ENCODE results near the gene ALDH16A1.

Gene ALDH16A1

GRCh38 chr19:49488863-49489537, 36.0 kb downstream of the ALDH16A1 start:
- DNase-seq (ENCODE audit: low spot score) = no peak

DNA sequence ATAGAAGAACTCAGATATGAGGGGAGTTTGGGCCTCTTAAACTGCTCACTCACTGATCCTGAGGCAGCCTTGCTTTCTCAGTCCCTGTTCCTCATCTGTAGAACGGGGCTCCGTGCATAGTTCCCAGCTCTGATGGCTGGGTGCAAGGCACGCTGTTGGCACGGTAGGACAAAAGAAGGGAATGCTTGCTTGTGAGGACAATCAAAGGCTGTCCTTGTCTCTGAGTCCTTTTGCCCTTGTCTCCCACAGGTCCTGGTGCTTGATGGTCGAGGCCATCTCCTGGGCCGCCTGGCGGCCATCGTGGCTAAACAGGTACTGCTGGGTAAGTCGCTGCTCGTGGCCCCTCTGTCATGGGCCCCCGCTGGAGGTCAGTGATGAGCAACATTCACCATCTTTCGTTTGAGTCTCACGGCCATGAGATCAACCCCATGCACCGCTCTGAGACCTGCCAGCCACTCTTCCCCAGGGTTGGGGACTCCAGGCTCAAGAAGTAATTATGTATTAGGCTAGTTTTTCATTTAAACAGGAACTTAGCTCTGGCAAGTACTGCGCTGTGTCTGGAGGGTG, 36.7 kb downstream of the ALDH16A1 start:
- no peak for DNase-seq (ENCODE audit: low spot score)

DNA sequence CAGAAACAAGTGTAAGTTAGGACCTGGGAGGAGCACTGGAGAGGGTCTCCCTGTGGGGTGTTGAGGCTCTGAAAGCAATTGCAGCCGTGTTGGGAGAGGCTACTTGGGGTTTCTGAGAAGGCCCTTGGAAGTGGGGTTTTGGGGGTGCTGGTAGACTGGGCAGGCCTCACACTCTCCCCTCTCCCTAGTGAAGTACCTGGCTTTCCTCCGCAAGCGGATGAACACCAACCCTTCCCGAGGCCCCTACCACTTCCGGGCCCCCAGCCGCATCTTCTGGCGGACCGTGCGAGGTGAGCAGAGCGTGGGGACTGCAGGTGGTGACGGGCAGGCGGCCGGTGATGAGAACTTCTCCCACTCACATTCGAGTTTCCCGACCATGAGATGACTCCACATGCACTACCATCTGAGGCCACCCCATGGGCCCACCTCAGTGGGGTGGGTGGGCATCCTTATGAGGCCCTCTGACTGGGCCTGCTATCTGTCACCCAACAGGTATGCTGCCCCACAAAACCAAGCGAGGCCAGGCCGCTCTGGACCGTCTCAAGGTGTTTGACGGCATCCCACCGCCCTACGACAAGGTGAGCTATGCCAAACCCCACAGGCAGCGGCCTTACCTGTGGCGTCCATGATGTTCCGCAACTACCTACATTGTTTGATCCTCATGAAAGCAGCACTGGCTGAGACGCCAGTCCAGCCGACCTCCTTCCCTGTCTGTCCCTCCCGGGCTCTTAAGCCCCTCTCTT, 37.4 kb downstream of the ALDH16A1 start:
- no peak for DNase-seq (ENCODE audit: low spot score)

DNA sequence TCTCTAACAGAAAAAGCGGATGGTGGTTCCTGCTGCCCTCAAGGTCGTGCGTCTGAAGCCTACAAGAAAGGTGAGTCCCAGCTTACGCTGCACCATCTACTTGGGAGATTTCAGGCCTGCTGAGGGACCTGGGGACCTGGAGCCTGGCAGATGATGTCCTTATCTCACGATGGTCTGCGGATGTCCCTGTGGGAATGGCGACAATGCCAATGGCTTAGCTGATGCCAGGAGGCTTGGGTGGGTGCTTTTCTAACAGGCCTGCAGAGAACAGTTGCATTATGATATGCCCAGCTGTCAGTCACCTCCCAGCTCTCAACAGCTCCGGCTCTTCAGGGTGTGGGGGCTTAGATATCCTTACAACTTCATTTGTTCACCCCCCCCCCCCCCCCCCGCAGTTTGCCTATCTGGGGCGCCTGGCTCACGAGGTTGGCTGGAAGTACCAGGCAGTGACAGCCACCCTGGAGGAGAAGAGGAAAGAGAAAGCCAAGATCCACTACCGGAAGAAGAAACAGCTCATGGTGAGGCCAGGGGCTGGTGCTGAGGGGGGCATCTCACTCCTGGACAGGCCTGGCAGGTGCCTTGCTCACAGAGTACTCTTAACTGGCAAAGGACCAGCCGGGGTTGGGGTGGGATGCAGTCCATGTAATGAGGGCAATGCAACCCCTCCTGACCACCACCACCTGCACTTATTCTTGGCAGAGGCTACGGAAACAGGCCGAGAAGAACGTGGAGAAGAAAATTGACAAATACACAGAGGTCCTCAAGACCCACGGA, 38.2 kb downstream of the ALDH16A1 start:
- DNase-seq (ENCODE audit: low spot score) = no peak

GRCh38 chr19:49491804-49492572, 39.0 kb downstream of the ALDH16A1 start:
- no peak for DNase-seq (ENCODE audit: low spot score)

GRCh38 chr19:49492573-49493405, 39.8 kb downstream of the ALDH16A1 start:
- no peak for DNase-seq (ENCODE audit: low spot score)

- DNase-seq (ENCODE audit: low spot score) = no peak
Observed at GRCh38 chr19:49496574-49497008, 43.6 kb downstream of the ALDH16A1 start.

DNA sequence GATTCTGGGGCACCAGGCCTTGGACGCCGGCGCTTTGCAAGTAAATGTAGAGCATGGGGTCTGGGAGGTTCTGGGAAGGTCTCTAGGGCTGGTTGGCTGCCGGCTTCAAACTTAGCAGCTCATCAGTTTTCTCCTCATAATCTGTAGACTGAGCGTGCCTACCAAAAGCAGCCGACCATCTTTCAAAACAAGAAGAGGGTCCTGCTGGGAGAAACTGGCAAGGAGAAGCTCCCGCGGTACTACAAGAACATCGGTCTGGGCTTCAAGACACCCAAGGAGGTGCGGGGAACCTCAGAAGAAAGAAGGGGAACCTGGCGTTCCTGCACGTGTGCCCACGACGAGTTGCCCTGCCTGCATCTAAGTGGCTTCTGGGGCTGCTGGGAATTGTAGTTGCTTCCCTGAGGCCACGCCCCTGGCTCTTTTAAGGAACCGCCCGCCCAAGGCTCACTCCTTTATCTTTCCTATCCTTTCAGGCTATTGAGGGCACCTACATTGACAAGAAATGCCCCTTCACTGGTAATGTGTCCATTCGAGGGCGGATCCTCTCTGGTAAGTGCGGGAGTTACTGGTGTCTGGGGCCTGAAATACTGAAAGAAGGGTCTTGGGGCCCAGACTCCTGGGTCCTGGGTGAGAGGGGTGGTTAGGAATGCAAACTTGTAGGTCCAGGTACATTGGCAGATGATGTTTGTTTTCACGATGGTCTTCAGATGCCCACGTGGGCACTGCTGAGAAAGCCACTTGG, 44.2 kb downstream of the ALDH16A1 start:
- DNase-seq (ENCODE audit: low spot score) = no peak

GRCh38 chr19:49497789-49498103, 44.7 kb downstream of the ALDH16A1 start:
- no peak for DNase-seq (ENCODE audit: low spot score)

DNA sequence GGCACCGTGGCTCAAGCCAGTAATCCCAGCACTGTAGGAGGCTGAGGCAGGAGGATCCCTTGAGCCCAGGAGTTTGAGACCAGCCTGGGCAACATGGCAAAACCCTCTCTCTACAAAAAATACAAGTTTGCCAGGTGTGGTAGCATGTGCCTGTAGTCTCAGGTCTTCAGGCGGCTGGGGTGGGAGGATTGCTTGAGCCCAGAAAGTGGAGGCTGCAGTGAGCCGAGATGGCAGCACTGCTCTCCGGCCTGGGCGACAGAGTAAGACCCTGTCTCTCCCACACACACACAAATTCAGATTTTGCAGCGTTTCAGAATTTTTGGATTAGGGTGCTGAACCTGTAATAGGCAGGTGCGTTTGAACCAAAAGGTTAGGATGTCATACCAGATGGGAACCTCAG, 45.5 kb downstream of the ALDH16A1 start:
- no peak for DNase-seq (ENCODE audit: low spot score)

DNA sequence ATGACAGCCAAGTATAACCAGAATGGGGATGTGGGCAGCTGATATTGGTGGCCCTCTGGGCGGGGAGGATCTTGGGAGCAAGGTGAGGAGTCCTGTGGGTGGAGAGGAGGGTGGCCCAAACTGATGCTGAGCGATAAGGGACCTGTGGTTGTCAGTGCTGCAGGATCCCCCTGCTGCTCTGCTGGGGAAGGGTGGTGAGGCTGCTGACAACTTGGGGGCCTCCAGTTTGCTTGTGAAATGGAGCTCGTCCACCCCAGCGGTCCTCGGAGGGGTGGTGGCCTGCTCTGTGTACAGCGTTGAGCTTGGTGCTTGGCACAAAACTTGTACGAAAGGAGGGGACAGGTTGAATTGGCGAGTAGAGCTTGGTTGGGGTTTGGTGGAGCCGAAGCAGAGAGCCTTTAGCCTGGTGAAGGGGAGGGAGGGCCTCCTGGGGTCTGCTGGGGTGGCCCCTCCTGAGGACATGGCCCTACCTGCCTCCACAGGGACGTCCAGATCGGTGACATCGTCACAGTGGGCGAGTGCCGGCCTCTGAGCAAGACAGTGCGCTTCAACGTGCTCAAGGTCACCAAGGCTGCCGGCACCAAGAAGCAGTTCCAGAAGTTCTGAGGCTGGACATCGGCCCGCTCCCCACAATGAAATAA, 46.1 kb downstream of the ALDH16A1 start:
- DNase-seq (ENCODE audit: low spot score) = no peak

DNA sequence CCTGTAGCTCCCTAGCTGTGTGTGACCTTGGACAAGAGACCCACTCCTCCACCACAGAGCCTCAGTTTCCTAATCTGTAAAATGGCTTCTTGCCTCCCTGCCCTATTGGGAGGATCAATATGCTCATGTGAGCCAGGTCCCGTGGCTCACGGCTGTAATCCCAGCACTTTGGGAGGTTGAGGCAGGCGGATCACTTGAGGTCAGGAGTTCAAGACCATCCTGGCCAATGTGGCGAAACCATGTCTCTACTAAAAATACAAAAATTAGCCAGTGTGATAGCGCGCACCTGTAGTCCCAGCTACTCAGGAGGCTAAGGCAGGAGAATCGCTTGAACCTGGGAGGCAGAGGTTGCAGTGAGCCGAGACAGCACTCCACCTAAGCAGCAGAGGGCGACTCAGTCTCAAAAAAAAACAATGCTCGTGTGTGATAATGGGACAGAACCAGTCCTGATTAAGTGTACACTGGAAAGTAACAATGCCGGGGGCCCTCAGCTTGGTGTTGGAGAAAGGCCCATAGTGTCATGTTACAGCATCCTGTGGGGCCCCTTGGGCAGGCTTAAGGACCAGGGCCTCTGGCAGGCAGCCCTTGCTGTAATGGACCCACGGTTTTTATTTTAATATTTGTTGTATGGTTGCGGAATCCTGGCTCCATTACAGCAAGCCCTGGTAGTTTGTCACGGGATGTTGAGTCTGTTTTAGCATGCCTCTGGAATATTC, 50.0 kb downstream of the ALDH16A1 start:
- DNase-seq (ENCODE audit: low spot score) = peak; percentile 63

GRCh38 chr19:49503582-49503962, 50.5 kb downstream of the ALDH16A1 start:
- DNase-seq (ENCODE audit: low spot score) = no peak

DNA sequence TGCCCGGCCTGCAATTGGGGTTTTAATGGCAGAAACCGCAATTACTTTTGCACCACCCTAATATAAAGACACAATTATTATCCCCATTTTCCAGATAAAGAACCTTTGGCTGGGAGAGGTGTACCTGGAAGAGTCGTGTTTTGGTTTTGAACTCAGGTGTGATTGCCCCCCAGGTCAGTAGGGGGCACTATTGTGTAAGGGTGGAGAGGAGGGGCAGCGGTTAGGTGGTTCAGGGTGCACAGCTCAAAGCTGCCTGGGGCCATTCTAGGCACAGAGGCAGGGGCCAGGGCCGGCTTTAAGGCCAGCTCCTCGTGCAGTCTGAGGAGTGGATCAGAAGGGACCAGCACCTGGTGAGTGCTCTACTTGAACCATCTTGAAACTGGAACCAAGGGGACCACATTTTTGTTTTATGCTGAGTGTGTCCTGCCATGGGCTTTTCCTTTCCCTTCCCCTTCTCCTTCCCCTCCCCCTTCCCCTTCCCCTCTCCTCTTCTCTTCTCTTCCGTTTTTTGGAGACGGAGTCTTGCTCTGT, 53.6 kb downstream of the ALDH16A1 start:
- DNase-seq (ENCODE audit: low spot score) = peak; percentile 88

DNA sequence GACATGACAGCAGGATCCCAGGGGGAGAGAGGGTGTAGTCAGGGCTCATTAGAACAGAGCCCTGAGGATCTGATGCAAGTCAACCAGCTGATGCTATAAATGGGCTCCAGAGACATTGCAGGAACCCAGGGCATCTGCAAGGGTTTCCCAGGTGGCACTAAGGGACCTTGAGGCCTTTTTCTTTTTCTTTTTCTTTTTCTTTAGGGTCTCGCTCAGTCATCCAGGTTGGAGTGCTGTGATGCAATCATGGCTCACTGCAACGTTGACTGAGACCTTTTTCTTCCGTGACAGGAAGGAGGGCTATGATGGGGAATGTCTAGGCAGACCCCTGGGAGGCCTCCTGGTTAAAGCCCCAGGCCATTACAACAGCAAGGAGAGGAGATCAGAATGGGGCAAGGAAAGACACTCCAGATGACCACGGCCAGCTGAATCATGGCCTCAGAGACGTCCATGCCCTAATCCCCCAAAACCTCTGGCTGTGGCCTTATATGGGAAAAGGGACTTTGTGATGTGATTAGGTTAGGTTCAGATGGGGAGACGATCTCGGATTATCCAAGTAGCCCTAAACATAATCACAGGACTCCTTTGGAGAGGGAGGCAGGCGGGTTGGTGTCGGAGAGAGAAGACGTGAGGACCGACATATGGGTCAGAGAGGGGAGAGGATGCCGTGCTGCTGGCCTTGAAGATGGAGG, 54.9 kb downstream of the ALDH16A1 start:
- DNase-seq (ENCODE audit: low spot score) = no peak

DNA sequence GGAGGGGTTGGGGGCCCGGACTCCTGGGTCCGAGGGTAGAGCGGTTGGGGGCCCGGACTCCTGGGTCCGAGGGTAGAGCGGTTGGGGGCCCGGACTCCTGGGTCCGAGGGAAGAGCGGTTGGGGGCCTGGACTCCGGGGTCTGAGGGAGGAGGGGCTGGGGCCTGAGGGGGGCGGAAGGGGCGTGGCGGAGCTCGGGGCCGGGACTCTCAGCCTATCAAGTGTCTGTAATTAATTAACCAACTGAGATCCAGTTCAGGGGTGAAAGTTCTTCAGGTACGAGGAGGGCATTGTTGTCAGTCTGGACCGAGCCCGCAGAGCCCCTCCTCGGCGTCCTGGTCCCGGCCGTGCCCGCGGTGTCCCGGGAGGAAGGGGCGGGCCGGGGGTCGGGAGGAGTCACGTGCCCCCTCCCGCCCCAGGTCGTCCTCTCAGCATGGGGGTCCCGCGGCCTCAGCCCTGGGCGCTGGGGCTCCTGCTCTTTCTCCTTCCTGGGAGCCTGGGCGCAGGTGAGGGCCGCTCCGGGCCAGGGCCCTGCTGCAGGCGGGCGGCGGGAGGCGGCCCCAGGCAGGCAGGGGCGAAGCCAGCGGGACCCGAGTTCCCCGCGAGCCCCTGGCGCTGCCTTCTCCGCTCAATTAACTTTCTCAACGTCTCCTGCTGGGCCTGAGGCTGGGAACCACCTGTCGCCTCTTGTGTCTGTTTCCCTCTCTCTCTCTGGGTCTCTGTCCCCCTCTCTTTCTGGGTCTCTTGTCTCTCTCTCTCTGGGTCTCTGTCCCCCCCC, 60.1 kb downstream of the ALDH16A1 start:
- DNase-seq (ENCODE audit: low spot score) = peak; percentile 88

DNA sequence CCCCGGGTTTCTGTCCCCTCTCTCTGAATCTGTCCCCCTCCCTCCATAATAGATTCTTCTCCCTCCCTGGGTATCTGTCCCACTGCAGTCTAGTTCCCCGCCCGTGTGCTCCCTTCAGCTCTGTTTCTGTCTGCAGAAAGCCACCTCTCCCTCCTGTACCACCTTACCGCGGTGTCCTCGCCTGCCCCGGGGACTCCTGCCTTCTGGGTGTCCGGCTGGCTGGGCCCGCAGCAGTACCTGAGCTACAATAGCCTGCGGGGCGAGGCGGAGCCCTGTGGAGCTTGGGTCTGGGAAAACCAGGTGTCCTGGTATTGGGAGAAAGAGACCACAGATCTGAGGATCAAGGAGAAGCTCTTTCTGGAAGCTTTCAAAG, 60.7 kb downstream of the ALDH16A1 start:
- no peak for DNase-seq (ENCODE audit: low spot score)

DNA sequence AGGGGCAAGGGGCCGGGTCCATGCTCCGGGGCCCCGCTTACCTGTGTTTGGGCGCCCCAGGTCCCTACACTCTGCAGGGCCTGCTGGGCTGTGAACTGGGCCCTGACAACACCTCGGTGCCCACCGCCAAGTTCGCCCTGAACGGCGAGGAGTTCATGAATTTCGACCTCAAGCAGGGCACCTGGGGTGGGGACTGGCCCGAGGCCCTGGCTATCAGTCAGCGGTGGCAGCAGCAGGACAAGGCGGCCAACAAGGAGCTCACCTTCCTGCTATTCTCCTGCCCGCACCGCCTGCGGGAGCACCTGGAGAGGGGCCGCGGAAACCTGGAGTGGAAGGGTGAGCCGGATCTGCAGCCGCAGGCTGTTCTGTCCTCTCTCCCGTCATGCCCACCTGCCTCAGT, 61.1 kb downstream of the ALDH16A1 start:
- no peak for DNase-seq (ENCODE audit: low spot score)

Data from HuH-7 (cell line).